Measurements from ENCODE around the gene EIF4E1B.

EIF4E1B gene

DNA sequence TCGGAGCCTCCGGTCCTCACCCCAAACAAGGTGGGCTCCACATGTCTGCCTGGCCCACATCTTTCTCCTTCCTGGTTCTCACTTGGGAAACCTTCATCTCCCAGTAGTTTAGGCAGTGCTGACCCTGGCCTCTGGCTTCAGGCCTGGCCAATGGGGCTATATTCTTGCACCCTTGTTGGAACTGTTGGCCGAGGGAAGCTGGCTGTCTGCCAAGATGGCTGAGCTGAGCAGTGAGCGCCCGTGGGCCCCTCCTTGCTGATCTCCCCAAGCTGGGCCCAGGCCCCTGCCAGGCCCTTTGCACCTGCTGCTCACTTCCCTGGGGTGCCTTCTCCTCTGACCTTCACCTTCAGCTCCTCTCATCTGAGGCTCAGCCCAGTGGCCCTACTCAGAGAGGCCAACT is 48.1 kb downstream of the EIF4E1B start:
- peaks cover 78% of the 10 kb centered on the region for H3K27me3 Mint-ChIP-seq
- H3K4me1 Mint-ChIP-seq, result no peaks in the 10 kb centered on the region
- no peak overlapping the region for H3K4me3 Mint-ChIP-seq
- CTCF ChIA-PET, result interaction anchor here (0.9 to 2.8 kb wide), 2 partner anchors 18 to 434 kb away, joined by 3 to 16 read pairs; no protein-coding TSS in a partner anchor
- H3K9me3 Mint-ChIP-seq, result no peaks in the 10 kb centered on the region
- DNase-seq, result no peak
- no peaks in the 10 kb centered on the region for H3K36me3 Mint-ChIP-seq
- no peak overlapping the region for H3K27ac Mint-ChIP-seq

DNA sequence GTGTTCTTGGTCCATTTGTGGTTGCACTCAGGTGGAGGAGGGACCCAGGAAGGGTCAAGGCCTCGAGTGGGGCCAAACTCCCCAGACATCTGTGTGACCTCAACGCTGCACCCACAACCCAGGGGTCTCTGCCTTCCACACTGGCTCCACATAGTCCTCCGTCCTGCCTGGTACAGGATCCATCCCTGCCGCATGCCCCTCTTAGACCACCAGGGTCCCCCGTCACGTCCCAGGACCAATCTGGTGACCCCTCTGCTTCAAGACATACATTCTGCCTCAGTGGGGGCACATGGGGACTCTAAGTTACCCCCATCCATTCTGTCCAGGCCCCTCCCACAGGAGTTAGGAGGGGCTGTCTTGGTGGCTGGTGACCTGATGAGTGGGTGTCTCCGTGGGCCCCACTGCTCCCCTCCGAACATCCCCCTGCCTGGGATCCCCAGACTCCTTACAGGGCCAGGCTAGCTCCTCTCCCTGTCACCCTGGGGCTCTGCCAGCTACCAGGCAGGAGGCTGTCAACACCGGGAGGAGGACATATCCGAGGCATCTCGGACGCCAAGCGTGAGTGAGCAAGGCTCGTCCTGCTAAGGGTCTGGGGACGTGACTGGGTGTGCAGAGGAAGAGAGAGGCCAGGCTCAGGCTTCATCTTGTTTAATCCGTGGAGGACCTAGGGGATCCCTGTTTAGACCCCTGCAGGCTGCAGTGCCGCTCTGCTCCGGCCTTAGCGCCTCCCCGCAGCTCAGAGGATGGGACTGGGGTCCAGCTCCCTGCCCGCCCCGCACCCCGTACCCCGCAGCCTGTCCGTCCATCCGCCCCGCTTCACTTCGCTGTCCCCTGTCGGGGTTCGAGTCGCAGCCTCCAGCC is 49.1 kb downstream of the EIF4E1B start:
- Mint-ChIP-seq H3K27me3 (peaks cover 80% of the 10 kb centered on the region), H3K4me1 (no peaks in the 10 kb centered on the region), H3K9me3 (no peaks in the 10 kb centered on the region), H3K27ac (no peak overlapping the region), H3K4me3 (no peak overlapping the region), H3K36me3 (no peaks in the 10 kb centered on the region)
- no peak for DNase-seq
- CTCF ChIA-PET, result interaction anchor here (1.3 kb wide), 1 partner anchor 19 kb away, joined by 6 read pairs; no protein-coding TSS in a partner anchor

DNA sequence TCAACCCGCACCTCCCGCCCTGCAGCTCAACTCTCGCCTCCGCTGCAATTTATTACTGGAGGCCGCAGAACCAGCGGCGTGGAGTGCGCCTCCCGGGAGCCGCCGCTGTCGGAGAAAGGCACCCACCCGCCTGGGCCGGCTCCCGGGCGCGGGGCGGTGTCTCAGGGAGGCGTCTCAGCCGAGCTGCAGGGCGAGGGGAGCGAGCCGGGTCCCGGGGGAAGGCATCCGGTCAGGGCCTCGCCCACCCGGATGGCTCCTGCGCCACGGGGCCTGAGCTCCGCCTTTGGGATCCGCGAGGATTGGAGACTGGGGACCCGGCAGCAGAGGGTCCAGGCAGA is 49.7 kb downstream of the EIF4E1B start:
- Mint-ChIP-seq H3K4me3 (no peak overlapping the region), H3K4me1 (no peaks in the 10 kb centered on the region), H3K27ac (no peak overlapping the region), H3K9me3 (peaks cover 2% of the 10 kb centered on the region), H3K36me3 (no peaks in the 10 kb centered on the region), H3K27me3 (peaks cover 86% of the 10 kb centered on the region)
- CTCF ChIA-PET, result interaction anchor here (1.3 kb wide), 1 partner anchor 19 kb away, joined by 6 read pairs; no protein-coding TSS in a partner anchor
- no peak for DNase-seq

DNA sequence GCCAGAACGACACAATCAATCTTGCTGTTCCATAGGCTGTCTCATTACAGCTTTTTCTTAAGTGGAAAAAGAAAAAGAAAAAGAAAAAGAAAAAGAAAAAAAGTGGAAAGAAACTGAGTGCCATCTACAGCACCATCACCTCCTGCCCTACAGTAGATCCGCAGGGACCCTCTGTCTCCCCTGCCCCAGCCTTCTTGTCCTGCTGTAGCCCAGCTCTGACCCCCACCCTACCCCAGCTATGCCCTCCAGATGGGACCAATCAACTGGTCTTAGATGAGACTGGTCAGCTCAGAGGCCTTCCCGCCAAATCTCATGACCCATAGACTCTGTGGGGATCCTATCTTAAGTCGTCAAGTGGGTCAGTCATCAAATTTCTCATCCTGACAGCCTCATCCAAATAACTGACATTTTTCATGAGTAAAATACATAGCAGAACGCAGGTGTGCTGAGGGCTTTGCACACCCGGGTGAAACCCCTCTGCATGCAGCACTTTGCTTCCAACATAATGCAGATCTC is 51.6 kb downstream of the EIF4E1B start:
- peaks cover 3% of the 10 kb centered on the region for H3K9me3 Mint-ChIP-seq
- no peaks in the 10 kb centered on the region for H3K36me3 Mint-ChIP-seq
- no peaks in the 10 kb centered on the region for H3K4me1 Mint-ChIP-seq
- CTCF ChIA-PET, result no interaction called here
- no peak for DNase-seq
- peaks cover 78% of the 10 kb centered on the region for H3K27me3 Mint-ChIP-seq
- no peak overlapping the region for H3K27ac Mint-ChIP-seq
- no peak overlapping the region for H3K4me3 Mint-ChIP-seq

DNA sequence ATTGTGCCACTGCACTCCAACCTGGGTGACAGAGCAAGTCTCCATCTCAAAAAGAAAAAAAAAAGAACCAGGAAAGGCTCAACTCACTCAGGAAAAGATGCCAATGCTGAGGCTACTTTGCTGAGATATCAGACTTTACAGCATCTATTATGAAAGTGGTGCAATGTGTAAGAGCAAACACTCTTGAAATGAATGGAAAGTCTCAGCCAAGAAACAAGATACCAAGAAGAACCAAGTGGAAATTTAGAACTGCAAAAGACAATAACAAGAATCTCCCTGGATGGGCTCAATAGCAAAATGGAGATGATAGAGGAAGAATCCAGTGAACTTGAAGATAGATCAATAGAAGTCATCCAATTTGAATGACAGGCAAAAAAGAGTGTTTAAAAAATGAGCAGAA is 54.5 kb downstream of the EIF4E1B start:
- no peak for DNase-seq
- Mint-ChIP-seq H3K4me1 (no peaks in the 10 kb centered on the region), H3K4me3 (no peak overlapping the region), H3K36me3 (no peaks in the 10 kb centered on the region), H3K27me3 (peaks cover 62% of the 10 kb centered on the region), H3K27ac (no peak overlapping the region), H3K9me3 (peaks cover 3% of the 10 kb centered on the region)
- CTCF ChIA-PET, result no interaction called here

DNA sequence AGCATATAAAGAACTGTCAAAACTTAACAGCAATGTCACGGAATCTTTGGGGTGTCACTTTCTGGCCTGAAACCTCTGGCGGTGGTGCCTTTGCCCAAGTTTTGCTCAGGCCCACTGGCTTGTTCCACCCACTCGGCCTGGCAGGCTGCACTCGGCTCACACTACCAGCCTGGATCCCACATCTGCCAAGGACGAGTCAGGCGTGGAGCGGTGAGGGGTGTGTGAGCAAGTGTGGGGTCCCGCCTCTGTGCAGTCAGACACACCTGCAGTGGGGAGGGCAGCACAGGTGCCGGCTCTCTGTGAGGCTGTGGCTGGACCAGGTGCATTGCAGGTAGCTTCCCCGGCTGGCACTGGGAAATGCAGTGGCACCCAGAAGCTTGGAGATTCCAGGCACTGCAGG is 56.8 kb downstream of the EIF4E1B start:
- CTCF ChIA-PET, result no interaction called here
- Mint-ChIP-seq H3K27me3 (peaks cover 59% of the 10 kb centered on the region), H3K4me3 (no peak overlapping the region), H3K4me1 (no peaks in the 10 kb centered on the region), H3K9me3 (peaks cover 3% of the 10 kb centered on the region), H3K36me3 (no peaks in the 10 kb centered on the region), H3K27ac (no peak overlapping the region)
- DNase-seq, result no peak

DNA sequence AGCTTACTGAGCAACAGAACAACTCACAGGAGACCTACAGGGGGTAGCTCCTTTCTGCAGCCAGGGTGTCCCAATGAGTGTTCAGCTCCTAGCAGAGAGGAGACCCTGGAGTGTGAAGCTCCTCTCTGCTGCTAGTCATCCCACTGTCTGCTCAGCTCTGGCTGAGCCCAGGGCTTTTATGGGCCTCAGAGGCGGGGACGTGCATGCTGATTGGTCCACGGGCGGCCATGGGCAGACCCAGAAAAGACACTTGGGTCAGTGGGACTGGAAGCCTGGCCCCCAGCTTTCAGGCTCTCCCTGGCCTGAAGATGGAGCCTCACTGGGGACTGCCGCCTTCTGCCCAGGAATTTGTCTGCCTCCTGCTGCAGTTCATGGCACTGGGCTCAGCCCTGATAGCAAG is 57.4 kb downstream of the EIF4E1B start:
- H3K27me3 Mint-ChIP-seq, result peaks cover 59% of the 10 kb centered on the region
- no peaks in the 10 kb centered on the region for H3K36me3 Mint-ChIP-seq
- H3K9me3 Mint-ChIP-seq, result peaks cover 3% of the 10 kb centered on the region
- CTCF ChIA-PET, result no interaction called here
- DNase-seq, result no peak
- H3K27ac Mint-ChIP-seq, result no peak overlapping the region
- H3K4me1 Mint-ChIP-seq, result no peaks in the 10 kb centered on the region
- H3K4me3 Mint-ChIP-seq, result no peak overlapping the region

DNA sequence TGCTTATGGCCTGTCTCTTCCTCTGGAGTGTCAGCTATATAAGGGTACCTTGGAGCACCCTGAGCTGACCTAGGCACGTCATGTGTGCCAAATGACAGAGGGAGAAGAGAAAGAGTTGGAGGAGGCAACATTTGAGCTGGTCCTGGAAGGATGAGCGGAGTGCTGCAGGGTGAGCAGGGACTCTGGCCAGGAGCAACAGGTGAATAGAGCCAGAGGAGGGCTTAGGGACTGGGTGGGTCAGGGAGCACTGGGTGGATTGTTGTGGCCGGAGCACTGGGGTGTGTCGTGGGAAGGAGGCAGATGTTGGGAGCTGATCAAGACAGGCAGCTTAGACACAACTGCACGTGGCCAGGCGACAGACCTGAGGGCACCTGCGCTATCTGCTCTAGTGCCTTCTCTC is 60.4 kb downstream of the EIF4E1B start:
- H3K4me3 Mint-ChIP-seq, result no peak overlapping the region
- no peak overlapping the region for H3K27ac Mint-ChIP-seq
- no peaks in the 10 kb centered on the region for H3K36me3 Mint-ChIP-seq
- H3K9me3 Mint-ChIP-seq, result no peaks in the 10 kb centered on the region
- H3K27me3 Mint-ChIP-seq, result peaks cover 70% of the 10 kb centered on the region
- no peaks in the 10 kb centered on the region for H3K4me1 Mint-ChIP-seq
- no peak for DNase-seq
- CTCF ChIA-PET, result interaction anchor here (1.2 to 1.4 kb wide), 2 partner anchors 10 to 30 kb away, joined by 3 to 6 read pairs; no protein-coding TSS in a partner anchor

DNA sequence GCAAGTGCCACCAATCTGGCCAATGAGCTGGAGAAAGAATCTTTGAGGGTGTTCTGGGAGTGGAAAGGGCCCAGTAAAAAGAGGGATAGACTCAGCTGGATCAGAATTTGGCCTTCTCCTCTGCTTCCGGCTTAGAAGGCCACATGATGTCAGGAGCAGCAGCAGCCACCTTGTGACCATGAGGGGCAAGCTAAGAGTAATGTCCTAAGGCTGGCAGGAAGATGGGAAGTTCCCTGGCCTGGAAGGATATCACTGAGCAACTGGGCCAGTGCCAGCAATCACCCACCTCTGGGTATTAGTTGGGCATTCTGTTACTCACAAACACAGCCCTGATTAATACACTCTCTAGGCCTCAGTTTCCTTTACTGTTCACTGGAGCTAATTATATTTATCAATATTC is 61.0 kb downstream of the EIF4E1B start:
- no peaks in the 10 kb centered on the region for H3K4me1 Mint-ChIP-seq
- no peak for DNase-seq
- no peaks in the 10 kb centered on the region for H3K36me3 Mint-ChIP-seq
- no peaks in the 10 kb centered on the region for H3K9me3 Mint-ChIP-seq
- H3K4me3 Mint-ChIP-seq, result no peak overlapping the region
- H3K27ac Mint-ChIP-seq, result no peak overlapping the region
- H3K27me3 Mint-ChIP-seq, result peaks cover 76% of the 10 kb centered on the region
- CTCF ChIA-PET, result no interaction called here

DNA sequence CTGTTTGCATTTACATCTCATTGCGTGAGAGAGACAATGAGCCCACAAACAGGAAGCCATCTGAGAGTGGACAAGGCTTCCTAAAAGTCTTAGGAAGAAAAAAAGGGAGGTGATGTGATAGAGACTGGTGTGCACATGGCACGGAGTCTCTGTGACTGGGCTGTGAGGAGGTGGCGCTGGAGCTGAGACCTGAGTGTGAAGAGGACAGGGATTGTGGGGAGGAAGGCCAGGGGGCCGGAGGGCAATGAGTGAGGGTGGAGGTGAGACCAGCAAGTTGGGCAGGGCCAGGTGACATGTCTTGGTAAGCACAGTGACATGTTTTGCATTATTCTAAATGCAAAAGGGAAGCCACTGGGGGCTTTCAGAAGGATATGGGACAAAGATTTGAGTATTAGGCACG is 61.9 kb downstream of the EIF4E1B start:
- Mint-ChIP-seq H3K4me1 (no peaks in the 10 kb centered on the region), H3K9me3 (no peaks in the 10 kb centered on the region), H3K4me3 (no peak overlapping the region), H3K27ac (no peak overlapping the region), H3K27me3 (peaks cover 80% of the 10 kb centered on the region), H3K36me3 (no peaks in the 10 kb centered on the region)
- CTCF ChIA-PET, result no interaction called here
- DNase-seq, result no peak

DNA sequence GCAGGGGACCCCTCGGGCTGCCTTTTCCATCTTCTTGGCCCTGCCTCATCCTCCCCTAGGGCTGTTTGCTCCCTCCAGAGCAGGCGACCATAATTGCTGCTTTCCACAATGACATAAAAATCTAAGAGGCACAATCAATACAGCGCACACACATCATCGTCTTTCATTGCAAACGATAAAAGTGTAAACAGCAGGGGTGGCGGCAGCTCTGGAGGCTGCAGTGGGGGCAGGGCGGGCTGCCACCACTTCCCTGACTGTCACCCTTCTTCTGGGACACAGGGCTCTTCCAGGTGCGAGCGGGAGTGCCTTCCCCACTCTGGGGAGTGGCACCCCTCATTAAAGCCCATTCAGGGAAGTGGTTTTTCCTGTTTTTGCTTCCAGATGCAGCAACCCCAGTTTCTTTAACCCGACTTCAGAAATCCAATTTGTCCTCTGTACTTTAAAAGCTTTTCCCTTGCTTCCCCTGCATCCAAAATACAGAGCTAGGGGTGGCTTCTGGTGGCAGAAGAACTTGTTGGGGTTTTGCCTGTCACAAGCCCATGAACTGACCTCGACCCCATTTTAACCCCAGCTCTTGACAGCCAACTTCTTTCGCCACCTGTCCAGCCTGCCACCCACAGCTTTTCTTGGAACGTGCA is 62.5 kb downstream of the EIF4E1B start:
- Mint-ChIP-seq H3K4me3 (no peak overlapping the region), H3K4me1 (no peaks in the 10 kb centered on the region), H3K27ac (no peak overlapping the region), H3K27me3 (peaks cover 84% of the 10 kb centered on the region), H3K36me3 (no peaks in the 10 kb centered on the region), H3K9me3 (no peaks in the 10 kb centered on the region)
- no peak for DNase-seq
- CTCF ChIA-PET, result interaction anchor here (0.8 to 1.0 kb wide), 2 partner anchors 32 to 35 kb away, joined by 3 to 4 read pairs; no protein-coding TSS in a partner anchor

DNA sequence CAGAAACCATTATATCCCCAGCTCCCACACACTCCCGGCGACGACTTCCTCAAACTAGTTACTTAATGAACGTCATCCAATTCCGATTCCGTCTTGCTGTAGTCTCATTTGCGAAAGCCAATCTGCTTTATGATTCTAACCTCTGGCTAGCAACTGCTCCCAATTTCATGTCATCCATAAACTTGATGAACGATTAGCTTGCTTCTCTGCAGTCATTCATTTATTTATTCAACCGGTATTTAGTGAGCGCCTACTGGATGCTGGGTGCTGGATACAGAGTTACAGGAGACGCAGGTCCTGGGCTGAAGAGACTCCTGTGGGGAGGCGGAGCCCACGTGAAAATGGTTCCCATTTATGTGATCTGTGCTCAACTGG is 63.0 kb downstream of the EIF4E1B start:
- Mint-ChIP-seq H3K27me3 (peaks cover 89% of the 10 kb centered on the region), H3K36me3 (no peaks in the 10 kb centered on the region), H3K4me3 (no peak overlapping the region), H3K9me3 (no peaks in the 10 kb centered on the region), H3K27ac (no peak overlapping the region), H3K4me1 (no peaks in the 10 kb centered on the region)
- no peak for DNase-seq
- CTCF ChIA-PET, result interaction anchor here (0.8 to 1.0 kb wide), 2 partner anchors 33 to 36 kb away, joined by 3 to 4 read pairs; no protein-coding TSS in a partner anchor

DNA sequence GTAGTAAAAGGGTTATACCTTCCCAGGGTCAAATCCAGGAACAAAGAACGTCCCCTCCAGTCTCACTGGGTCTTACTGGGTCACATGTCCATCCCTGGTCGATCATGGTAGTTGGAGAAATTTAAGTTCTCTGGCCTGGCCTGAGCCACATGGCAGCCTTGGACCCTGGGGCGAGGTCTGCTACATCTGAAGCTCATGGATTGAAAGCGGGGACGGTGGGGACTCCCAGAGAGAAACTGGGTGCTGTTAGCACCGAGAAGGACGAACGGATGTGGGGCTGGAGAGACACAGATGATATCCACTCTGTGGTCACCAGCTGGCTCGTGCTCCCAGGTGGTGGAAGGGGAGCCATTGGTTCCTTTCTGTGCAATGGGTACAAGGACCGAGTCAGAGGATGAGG is 63.7 kb downstream of the EIF4E1B start:
- H3K4me3 Mint-ChIP-seq, result no peak overlapping the region
- no peak for DNase-seq
- H3K27ac Mint-ChIP-seq, result no peak overlapping the region
- CTCF ChIA-PET, result interaction anchor here (1.0 kb wide), 2 partner anchors 34 to 37 kb away, joined by 3 to 4 read pairs; no protein-coding TSS in a partner anchor
- no peaks in the 10 kb centered on the region for H3K4me1 Mint-ChIP-seq
- H3K27me3 Mint-ChIP-seq, result peaks cover 96% of the 10 kb centered on the region
- H3K36me3 Mint-ChIP-seq, result no peaks in the 10 kb centered on the region
- H3K9me3 Mint-ChIP-seq, result no peaks in the 10 kb centered on the region

DNA sequence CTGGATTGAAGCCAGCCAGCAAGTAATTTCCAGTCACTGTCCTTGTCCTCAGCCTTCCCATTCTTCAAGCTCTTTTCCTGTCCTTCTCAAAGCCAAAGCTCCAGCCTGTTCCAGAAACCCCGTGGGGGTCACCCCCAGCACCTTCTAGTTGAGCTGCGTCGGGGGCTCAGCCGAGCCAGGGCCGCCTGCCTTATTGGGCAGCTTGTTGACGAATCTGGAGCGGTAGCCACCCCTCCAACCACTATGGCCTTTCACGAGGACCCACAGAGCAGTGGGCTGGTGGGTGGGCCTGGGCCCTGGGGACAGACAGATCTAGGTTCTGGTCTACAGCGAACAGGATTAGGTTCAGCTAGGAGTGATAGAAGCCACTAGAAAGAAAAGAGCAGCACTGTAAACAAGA is 64.2 kb downstream of the EIF4E1B start:
- CTCF ChIA-PET, result interaction anchor here (0.5 to 1.0 kb wide), 2 partner anchors 34 to 472 kb away, joined by 3 to 4 read pairs; no protein-coding TSS in a partner anchor
- no peaks in the 10 kb centered on the region for H3K36me3 Mint-ChIP-seq
- H3K27me3 Mint-ChIP-seq, result peaks cover 94% of the 10 kb centered on the region
- DNase-seq, result no peak
- H3K4me1 Mint-ChIP-seq, result no peaks in the 10 kb centered on the region
- no peaks in the 10 kb centered on the region for H3K9me3 Mint-ChIP-seq
- H3K27ac Mint-ChIP-seq, result no peak overlapping the region
- no peak overlapping the region for H3K4me3 Mint-ChIP-seq
